Panc1 (cell line): Measurements from ENCODE around the gene PSMG1.

Experiments used
- CTCF ChIP-seq: fragments of 450-650 bp; IDR thresholded peaks from 2 replicates; pipeline ENCODE4 v1.5.1; 2017; ENCODE audit warnings: mild to moderate bottlenecking
- POLR2AphosphoS5 ChIP-seq: IDR thresholded peaks from 2 replicates; pipeline ENCODE4 v1.6.1; 2012; ENCODE audit warnings: mild to moderate bottlenecking, low read depth, low read length, moderate library complexity
- TCF7L2 ChIP-seq: IDR thresholded peaks from 2 replicates; pipeline ENCODE4 v1.6.1; 2011; ENCODE audit warnings: mild to moderate bottlenecking, low read depth, low read length, inconsistent platforms

GRCh38 chr21:39131791-39132190, 51.5 kb downstream of the PSMG1 start:
- TF ChIP-seq CTCF, result no peak
- TF ChIP-seq POLR2AphosphoS5, result no peak
- no peak for TF ChIP-seq TCF7L2
